PC-3 (cell line): Measurements from ENCODE around the gene UBE4B. TPM values are rescaled to one million over a fixed set of nuclear protein-coding genes. Genes with fewer than 3 reads are reported as not detected.

Source experiments
- ATAC-seq: fragments of 200-7000 bp; cut with Tn5 transposase; 2 replicates; pipeline ENCODE4 v1.9.1; 2020; ENCODE audit warnings: mild to moderate bottlenecking, moderate library complexity
- BruUV-seq: library from RNA; stranded (reverse); fragments of 400-500 nt; replicated peaks from 2 replicates; lab custom pipeline; 2021; lab: Mats Ljungman, UMichigan
- CTCF ChIA-PET: fragments of 300-600 bp; sonication (Branson Sonifier 250); formaldehyde crosslinking; loops from one replicate; lab custom pipeline; 2022; ENCODE audit warnings: antibody characterized with exemption; lab: Charles Lee
- POLR2A ChIA-PET: fragments of 300-600 bp; sonication (Branson Sonifier 250); formaldehyde crosslinking; loops from one replicate; lab custom pipeline; 2022; ENCODE audit warnings: antibody characterized with exemption; ENCODE audit not compliant: unreplicated experiment; lab: Charles Lee
- DNase-seq: peaks from one replicate; pipeline ENCODE4 v3.0.0-alpha.2; 2015
- H2AFZ ChIP-seq: fragments of 300-600 bp; sonication (generic); 2 replicates; pipeline ENCODE4 v1.6.0; 2016; ENCODE audit warnings: antibody characterized with exemption, low read length
- H3F3A ChIP-seq: fragments of 300-600 bp; sonication (generic); one replicate; pipeline ENCODE4 v1.6.0; 2017; ENCODE audit warnings: antibody characterized with exemption, low read length, control low read depth, mild to moderate bottlenecking; ENCODE audit not compliant: unreplicated experiment
- H3K27ac ChIP-seq: fragments of 300-600 bp; sonication (generic); 2 replicates; pipeline ENCODE4 v1.5.1; 2016; ENCODE audit warnings: mild to moderate bottlenecking, low read length
- H3K27me3 ChIP-seq: fragments of 300-600 bp; sonication (generic); 2 replicates; pipeline ENCODE4 v1.6.1; 2016; ENCODE audit warnings: low read length, mixed read lengths
- H3K36me3 ChIP-seq: fragments of 300-600 bp; sonication (generic); 2 replicates; pipeline ENCODE4 v1.6.1; 2016; ENCODE audit warnings: low read depth, mixed run types, low read length, mixed read lengths
- H3K4me1 ChIP-seq: fragments of 300-600 bp; sonication (generic); 2 replicates; pipeline ENCODE4 v1.5.1; 2016; ENCODE audit warnings: low read length; ENCODE audit not compliant: insufficient read depth
- H3K4me2 ChIP-seq: fragments of 300-600 bp; sonication (generic); 2 replicates; pipeline ENCODE4 v1.6.0; 2016; ENCODE audit warnings: low read length
- H3K4me3 ChIP-seq: fragments of 300-600 bp; sonication (generic); 2 replicates; pipeline ENCODE4 v1.5.1; 2016; ENCODE audit warnings: mild to moderate bottlenecking, low read length, mixed read lengths
- H3K79me2 ChIP-seq: fragments of 300-600 bp; sonication (generic); 2 replicates; pipeline ENCODE4 v1.6.1; 2017; ENCODE audit warnings: low read length, mixed read lengths
- H3K9ac ChIP-seq: fragments of 300-600 bp; sonication (generic); 2 replicates; pipeline ENCODE4 v1.6.0; 2016; ENCODE audit warnings: mild to moderate bottlenecking, low read length
- H3K9me2 ChIP-seq: fragments of 300-600 bp; sonication (generic); replicated peaks from 2 replicates; pipeline ENCODE4 v1.6.1; 2016; ENCODE audit warnings: mixed run types, low read length, mixed read lengths
- H3K9me3 ChIP-seq: fragments of 300-600 bp; sonication (generic); 2 replicates; pipeline ENCODE4 v1.6.1; 2016; ENCODE audit warnings: low read length, mixed read lengths
- H4K20me1 ChIP-seq: fragments of 300-600 bp; sonication (generic); 2 replicates; pipeline ENCODE4 v1.6.1; 2016; ENCODE audit warnings: low read length, mixed read lengths
- CTCF ChIP-seq: fragments of 300-600 bp; sonication (generic); conservative IDR thresholded peaks from 2 replicates; pipeline ENCODE4 v1.5.1; 2017; ENCODE audit warnings: antibody characterized with exemption, low read depth, mild to moderate bottlenecking, low read length
- EZH2 ChIP-seq: fragments of 300-600 bp; sonication (generic); IDR thresholded peaks from one replicate; pipeline ENCODE4 v1.6.1; 2017; ENCODE audit warnings: antibody characterized with exemption, mild to moderate bottlenecking, low read length; ENCODE audit not compliant: unreplicated experiment
- EZH2phosphoT487 ChIP-seq: fragments of 300-600 bp; sonication (generic); IDR thresholded peaks from 2 replicates; pipeline ENCODE4 v1.6.1; 2018; ENCODE audit warnings: mild to moderate bottlenecking, antibody characterized with exemption, low read length, borderline replicate concordance
- intact Hi-C: fragments of 100-400 bp; cut with micrococcal nuclease; formaldehyde crosslinking; loops from 2 replicates; pipeline ENCODE4 v1.9.0; 2023
- total RNA-seq: library from RNA; depleted of rRNA; stranded (reverse); fragments of >200 nt; gene quantifications from 2 replicates; pipeline ENCODE4 v1.2.3, GENCODE V29; 2014

Gene UBE4B
- total RNA-seq, 1 experiment from 2014 or later = 37.9 TPM

GRCh38 chr1:10007169-10007568 is 25.6 kb upstream of the UBE4B start:
- no peaks in the 10 kb centered on the region for H3K9me2 ChIP-seq
- no peak for ATAC-seq
- POLR2A ChIA-PET = no interaction called here
- H3K27ac ChIP-seq = no peak overlapping the region
- no peaks in the 10 kb centered on the region for H3K79me2 ChIP-seq
- H3K36me3 ChIP-seq = no peaks in the 10 kb centered on the region
- no peak overlapping the region for H3K4me2 ChIP-seq
- DNase-seq = peak; percentile 6
- H3F3A ChIP-seq = no peaks in the 10 kb centered on the region
- no peaks in the 10 kb centered on the region for H3K27me3 ChIP-seq
- no peaks in the 10 kb centered on the region for H3K4me1 ChIP-seq
- intact Hi-C loops = no loop called here
- TF ChIP-seq CTCF (no peak), EZH2phosphoT487 (no peak), EZH2 (no peak)
- no peak overlapping the region for H2AFZ ChIP-seq
- H4K20me1 ChIP-seq = no peaks in the 10 kb centered on the region
- CTCF ChIA-PET = no interaction called here
- no peak overlapping the region for H3K9ac ChIP-seq
- H3K9me3 ChIP-seq = no peaks in the 10 kb centered on the region
- BruUV-seq = no TSS peak
- H3K4me3 ChIP-seq = no peak overlapping the region

GRCh38 chr1:10014016-10014415 is 18.7 kb upstream of the UBE4B start:
- H3K9me2 ChIP-seq = no peaks in the 10 kb centered on the region
- no peak overlapping the region for H3K4me3 ChIP-seq
- no peaks in the 10 kb centered on the region for H3F3A ChIP-seq
- H3K4me2 ChIP-seq = no peak overlapping the region
- no peaks in the 10 kb centered on the region for H3K79me2 ChIP-seq
- no peaks in the 10 kb centered on the region for H3K9me3 ChIP-seq
- H3K9ac ChIP-seq = no peak overlapping the region
- H4K20me1 ChIP-seq = no peaks in the 10 kb centered on the region
- POLR2A ChIA-PET = no interaction called here
- DNase-seq (no peak), ATAC-seq (no peak)
- H3K36me3 ChIP-seq = no peaks in the 10 kb centered on the region
- H3K27ac ChIP-seq = no peak overlapping the region
- H3K27me3 ChIP-seq = no peaks in the 10 kb centered on the region
- peaks cover 10% of the 10 kb centered on the region for H3K4me1 ChIP-seq
- no peak for TF ChIP-seq CTCF
- TF ChIP-seq EZH2 = no peak
- no peak for TF ChIP-seq EZH2phosphoT487
- no TSS peak for BruUV-seq
- CTCF ChIA-PET = no interaction called here
- intact Hi-C loops = no loop called here
- no peak overlapping the region for H2AFZ ChIP-seq

- no peak overlapping the region for H3K4me2 ChIP-seq
- no peaks in the 10 kb centered on the region for H3K9me3 ChIP-seq
- no peaks in the 10 kb centered on the region for H3K79me2 ChIP-seq
- DNase-seq = no peak
- H3K36me3 ChIP-seq = no peaks in the 10 kb centered on the region
- H3K27ac ChIP-seq = no peak overlapping the region
- no peak overlapping the region for H3K9ac ChIP-seq
- ChIA-PET POLR2A (no interaction called here), CTCF (no interaction called here)
- intact Hi-C loops = no loop called here
- no peaks in the 10 kb centered on the region for H3F3A ChIP-seq
- H3K9me2 ChIP-seq = no peaks in the 10 kb centered on the region
- H3K27me3 ChIP-seq = no peaks in the 10 kb centered on the region
- no TSS peak for BruUV-seq
- H4K20me1 ChIP-seq = no peaks in the 10 kb centered on the region
- no peak overlapping the region for H3K4me3 ChIP-seq
- TF ChIP-seq CTCF = no peak
- no peak for TF ChIP-seq EZH2phosphoT487
- TF ChIP-seq EZH2 = no peak
- no peak overlapping the region for H2AFZ ChIP-seq
- peaks cover 11% of the 10 kb centered on the region for H3K4me1 ChIP-seq
- ATAC-seq = no peak
Observed at GRCh38 chr1:10019561-10019960, 13.2 kb upstream of the UBE4B start.
